Dermis blood vessel endothelial cell (primary cell): ENCODE data around the gene ENPP5. TPM values are rescaled to one million over a fixed set of nuclear protein-coding genes. Genes with fewer than 3 reads are reported as not detected.

Source experiments
- DNase-seq: peaks from one replicate; pipeline ENCODE4 v3.0.0; 2010
- total RNA-seq: library from RNA; depleted of rRNA; stranded (reverse); fragments of >200 nt; gene quantifications from 2 replicates; pipeline ENCODE4 v1.2.3, GENCODE V29; 2014

Gene ENPP5
- total RNA-seq: 0.17 TPM in 1 of 2 replicates, not detected in the other

DNA sequence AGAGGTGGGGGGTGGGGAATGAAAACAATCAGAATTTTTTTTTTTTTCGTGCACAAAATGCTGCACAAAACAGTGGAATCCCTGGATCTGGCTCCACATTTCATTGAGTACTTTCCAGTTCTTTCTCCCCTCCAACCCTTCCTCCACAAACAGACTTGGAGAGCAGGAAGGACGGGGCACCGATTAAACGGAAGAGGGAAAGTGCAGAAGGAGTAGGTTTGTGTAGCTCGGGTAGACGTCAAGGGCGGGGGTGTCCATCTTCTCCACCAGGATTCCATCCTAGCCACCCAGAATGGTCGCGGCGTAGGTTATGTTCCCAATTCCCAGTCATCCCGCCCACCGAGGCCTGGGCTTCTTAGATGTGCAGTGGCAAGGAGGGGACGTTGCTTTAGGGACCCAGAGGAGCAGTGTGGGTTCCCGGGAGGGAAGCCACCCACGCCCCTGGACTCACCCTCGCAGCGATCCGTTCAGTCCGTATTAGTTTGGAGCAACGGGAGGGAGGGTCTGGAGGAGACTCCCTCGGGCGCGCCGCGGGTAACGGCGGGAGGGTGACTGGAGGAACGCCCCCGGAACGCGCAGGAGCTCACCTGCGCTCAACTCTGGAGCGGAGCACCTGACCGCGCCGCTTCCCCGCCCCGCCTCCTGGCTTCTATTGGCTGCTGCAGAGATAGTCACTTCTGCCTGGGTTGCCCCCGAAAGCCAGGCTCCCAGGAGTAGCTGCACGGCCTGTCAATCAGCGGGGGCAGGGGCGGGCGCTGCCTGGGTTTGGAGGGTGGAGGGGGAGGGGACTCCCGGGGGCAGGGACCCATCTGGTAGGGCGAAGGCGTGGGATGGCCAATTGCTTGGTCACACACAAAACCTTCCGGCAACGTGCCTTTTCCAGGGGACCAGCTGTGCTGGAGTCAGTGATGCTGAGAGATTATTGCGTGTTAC lies at the start of gene ENPP5:
ENPP5 (minus strand) TSS at position 624 of the 933 bp plus-strand sequence. CDS start 2,718 bp downstream, outside the sequence.
- DNase-seq: no peak

DNA sequence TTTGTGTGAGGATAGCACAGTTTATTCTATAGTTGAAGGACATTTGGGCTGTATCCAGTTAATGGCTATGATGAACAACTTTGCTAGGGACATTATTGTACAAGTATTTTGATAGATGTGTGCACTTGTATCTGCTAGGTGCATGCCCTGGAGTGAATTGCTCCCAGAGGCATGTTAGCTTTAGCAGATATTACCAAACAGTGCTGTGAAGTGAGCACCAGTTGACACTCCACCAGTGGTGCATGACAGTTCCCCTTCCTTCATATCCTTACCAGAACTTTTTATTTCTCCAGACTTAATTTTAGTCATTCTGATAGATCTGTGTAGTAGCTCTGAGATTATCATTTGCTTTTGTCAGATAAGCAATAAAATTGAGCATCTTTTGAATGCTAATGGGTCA lies 48.9 kb upstream of the ENPP5 start:
- no peak for DNase-seq

DNA sequence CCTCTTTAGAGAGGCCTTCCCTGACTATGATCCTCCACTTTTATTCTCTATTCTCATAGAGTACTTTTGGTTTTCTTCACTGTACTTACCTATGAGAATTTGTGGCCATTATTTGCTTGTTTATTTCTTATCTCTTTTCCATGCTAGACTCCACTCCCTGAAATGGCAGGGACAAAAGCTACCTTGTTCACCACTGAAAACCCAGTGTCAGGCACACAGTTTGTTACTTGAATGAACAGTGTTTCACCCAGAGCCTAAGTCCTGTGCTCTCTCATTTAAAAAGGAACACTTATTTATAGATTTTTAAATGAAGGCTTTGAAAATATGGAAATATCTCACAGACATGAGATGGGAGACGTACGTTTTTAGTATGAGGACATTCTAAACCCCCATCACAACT lies 47.7 kb upstream of the ENPP5 start:
- DNase-seq: no peak

GRCh38 chr6:46217671-46218131 lies 46.9 kb upstream of the ENPP5 start:
- DNase-seq: no peak

GRCh38 chr6:46216879-46217278 lies 46.1 kb upstream of the ENPP5 start:
- DNase-seq: no peak

DNA sequence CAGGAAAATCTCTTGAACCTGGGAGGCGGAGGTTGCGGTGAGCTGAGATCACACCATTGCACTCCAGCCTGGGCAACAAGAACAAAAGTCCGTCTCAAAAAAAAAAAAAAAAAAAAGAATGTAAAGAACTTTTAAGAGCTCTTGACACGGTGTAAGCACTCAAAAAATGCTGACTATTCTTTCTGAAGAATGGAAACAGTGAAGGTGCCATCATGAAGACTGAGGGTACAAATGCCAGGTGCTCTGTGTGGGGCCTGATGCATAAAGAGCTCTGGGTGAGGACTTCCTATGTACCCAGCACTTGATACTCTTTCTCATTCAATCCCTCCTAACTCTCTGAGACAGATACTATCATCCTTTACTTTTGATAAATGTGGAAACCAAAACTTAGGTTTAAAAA lies 45.0 kb upstream of the ENPP5 start:
- no peak for DNase-seq

GRCh38 chr6:46215213-46215612 lies 44.4 kb upstream of the ENPP5 start:
- DNase-seq: no peak

GRCh38 chr6:46211917-46212316 lies 41.1 kb upstream of the ENPP5 start:
- DNase-seq: no peak

DNA sequence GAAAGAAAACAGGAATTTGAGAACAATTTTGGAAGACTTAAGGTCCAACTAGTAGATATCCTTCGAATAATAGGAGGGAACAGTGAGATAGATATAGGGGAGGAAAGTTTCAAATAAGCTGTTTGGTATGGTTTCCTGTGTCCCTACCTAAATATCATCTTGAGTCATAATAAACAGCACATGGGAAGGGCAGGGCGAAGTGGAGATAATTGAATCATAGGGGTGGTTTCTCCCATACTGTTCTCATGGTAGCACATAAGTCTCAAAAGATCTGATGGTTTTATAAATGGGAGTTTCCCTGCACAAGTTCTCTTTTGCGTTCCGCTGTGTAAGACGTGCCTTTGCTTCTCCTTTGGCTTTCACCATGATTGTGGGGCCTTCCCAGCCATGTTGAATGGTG lies 39.5 kb upstream of the ENPP5 start:
- DNase-seq: no peak

- DNase-seq: no peak
Observed at GRCh38 chr6:46208303-46208702, 37.5 kb upstream of the ENPP5 start.

GRCh38 chr6:46207174-46207573 lies 36.4 kb upstream of the ENPP5 start:
- no peak for DNase-seq

DNA sequence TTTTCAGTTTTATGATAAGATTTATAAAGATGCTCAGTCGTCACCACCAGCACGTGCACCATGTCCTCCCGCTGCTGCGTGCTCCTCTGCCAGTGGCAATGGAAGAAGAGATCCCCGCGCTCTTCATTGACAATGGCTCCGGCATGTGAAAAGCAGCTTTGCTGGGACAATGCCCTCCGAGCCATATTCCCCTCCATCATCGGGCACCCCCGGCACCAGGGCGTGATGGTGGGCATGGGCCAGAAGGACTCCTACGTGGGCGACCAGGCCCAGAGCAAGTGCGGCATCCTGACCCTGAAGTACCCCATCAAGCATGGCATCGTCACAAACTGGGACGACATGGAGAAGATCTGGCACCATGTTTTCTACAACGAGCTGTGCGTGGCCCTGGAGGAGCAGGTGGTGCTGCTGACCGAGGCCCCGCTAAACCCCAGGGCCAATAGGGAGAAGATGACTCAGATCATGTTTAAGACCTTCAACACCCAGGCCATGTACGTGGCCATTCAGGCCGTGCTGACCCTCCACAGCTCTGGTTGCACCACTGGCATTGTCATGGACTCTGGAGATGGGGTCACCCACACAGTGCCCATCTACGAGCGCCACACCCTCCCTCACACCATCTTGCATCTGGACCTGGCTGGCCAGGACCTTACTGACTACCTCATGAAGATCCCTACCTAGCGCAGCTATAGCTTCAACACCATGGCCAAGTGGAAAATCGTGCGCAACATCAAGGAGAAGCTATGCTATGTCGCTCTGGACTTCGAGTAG lies 34.3 kb upstream of the ENPP5 start:
- no peak for DNase-seq

- DNase-seq: no peak
Observed at GRCh38 chr6:46203391-46204177, 32.8 kb upstream of the ENPP5 start.

- DNase-seq: no peak
Observed at GRCh38 chr6:46201702-46202101, 30.9 kb upstream of the ENPP5 start.

DNA sequence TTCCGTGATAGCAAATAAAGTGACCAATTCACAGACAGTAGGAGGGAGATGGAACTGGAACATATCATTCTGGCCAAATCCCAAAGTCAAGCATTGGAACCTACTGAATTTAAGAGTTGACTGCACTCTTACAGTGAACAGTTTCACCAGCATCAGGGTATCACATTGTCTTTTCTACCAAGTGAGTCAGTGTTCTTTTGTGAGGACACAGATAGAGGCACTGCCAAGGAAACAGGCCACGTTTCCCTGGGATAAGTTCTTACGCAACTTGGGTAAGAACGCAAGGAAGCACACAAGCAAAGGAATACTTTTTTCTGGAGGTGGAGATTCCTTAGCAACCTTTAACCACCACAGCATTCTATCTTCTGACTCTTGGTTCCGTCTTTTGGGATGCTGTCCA lies 28.6 kb upstream of the ENPP5 start:
- no peak for DNase-seq

DNA sequence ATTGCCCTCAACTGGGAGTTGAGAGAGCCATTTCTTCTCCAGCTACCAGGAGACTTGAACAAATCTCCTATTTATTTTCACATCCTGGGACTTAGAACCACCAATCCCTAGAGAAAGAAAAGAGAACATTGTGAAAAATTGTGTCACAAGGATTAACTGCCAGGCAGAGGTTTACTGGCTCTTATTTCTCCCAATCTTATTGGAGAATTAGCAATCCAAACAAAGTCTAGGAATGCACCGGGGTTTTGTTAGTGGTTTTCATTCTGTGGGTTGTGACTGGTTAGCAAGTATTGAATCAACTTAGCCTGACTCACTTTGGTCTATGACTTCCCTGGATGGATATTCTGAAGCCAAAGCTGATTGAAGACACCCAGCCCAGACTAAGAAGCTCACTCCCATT lies 21.2 kb upstream of the ENPP5 start:
- no peak for DNase-seq

GRCh38 chr6:46190889-46191288 lies 20.1 kb upstream of the ENPP5 start:
- DNase-seq: no peak

DNA sequence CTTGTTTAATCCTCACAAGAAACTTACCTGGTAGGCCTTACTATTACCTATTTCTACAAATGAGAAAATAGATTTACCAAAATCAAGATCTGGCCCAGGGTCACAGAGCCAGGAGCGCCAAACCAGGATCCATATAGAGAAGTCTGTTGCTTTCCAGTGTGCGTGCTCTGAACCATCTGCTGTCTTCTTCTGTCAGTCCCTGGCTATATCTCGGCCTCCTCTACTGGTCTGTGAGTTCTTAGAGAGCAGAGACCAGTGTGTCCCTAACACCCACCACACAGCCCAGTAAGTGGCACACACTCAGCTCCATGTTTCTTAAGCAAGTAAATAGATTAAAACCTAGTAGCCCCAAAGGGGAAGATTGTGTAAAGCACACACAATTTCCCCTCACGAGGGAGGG lies 18.9 kb upstream of the ENPP5 start:
- DNase-seq: no peak

DNA sequence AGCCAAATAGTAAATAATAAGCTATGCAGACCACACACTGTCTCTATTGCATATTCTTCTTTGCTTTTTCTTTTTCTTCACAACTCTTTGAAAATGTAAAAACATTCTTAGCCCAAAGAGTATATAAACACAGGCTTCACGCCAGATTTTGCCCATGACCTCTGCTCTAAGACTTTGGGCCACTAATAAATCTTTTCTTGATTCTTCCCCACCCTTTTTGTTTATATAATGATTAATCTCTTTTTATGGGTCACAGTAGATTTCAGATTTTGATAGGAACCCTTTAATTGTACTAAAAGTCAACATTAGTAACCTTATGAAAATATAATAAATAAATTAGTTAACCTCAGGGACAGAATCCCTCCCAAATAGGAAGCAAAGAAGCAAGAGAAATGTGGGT lies 15.8 kb upstream of the ENPP5 start:
- no peak for DNase-seq

DNA sequence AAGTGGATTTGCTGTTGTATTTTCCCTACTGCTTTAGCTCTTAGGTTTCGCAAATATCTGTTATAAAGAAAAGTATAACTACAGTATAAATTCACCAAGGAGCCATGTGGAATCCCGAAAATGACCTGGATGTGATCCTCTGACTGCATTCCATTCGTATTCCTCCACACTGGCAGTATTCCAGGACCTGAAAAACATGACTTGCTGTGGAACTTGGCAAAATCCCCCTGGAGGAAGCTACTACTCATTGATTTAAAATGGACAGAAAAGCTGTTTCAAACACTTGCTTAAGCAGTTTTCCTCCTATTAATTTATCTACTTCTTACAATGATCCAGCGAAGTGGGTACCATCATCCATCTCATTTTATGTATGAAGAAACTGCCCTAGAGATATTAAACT lies 13.3 kb upstream of the ENPP5 start:
- DNase-seq: peak; percentile 64

DNA sequence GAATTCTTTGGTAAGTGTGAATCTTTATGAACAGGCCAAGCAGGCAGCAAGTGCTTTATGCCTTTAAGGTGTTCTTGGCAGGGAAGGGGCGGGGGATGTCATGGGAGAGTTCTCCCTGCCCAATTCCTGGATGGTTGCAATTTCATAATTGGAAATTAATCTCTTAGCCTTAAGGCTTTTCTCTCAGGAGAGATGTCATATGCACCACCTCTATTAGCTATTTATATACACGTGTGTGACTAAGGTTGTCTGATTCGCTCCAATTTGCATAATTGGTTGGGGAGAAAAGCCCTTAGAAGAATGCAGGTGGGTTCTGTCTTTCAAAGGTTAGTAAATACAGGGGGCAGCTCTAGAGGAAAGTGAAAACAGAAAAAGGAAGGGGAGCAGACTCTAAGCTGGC lies 5.2 kb upstream of the ENPP5 start:
- no peak for DNase-seq

- DNase-seq: no peak
Observed at GRCh38 chr6:46175446-46175845, 4.7 kb upstream of the ENPP5 start.

- DNase-seq: no peak
Observed at GRCh38 chr6:46174904-46175303, 4.1 kb upstream of the ENPP5 start.
